GM06990 (cell line): Measurements from ENCODE around the gene IGLL5.
"Not testable (repeated sequence)": the region's sequence is repeated elsewhere in the genome, so short reads cannot be mapped to it uniquely, and the experiment has no call there.

Source experiments
- DNase-seq: peaks from one replicate; pipeline ENCODE4 v3.0.0-alpha.2; 2011; ENCODE audit not compliant: insufficient read length; ENCODE audit errors: extremely low read depth
- H3K27me3 ChIP-seq: replicated peaks from 2 replicates; pipeline ENCODE4 v1.6.0; 2011; ENCODE audit warnings: low read length; ENCODE audit not compliant: control insufficient read depth, insufficient read depth
- H3K36me3 ChIP-seq: 2 replicates; pipeline ENCODE4 v1.5.1; 2011; ENCODE audit warnings: low read length; ENCODE audit not compliant: control insufficient read depth, insufficient read depth
- H3K4me3 ChIP-seq: replicated peaks from 2 replicates; pipeline ENCODE4 v1.5.1; 2011; ENCODE audit warnings: low read depth, mild to moderate bottlenecking, control low read depth, low read length
- CTCF ChIP-seq: IDR thresholded peaks from 2 replicates; pipeline ENCODE4 v1.5.1; 2011; ENCODE audit warnings: low read length, control low read depth, mild to moderate bottlenecking, inconsistent platforms; ENCODE audit not compliant: insufficient read depth, poor library complexity, severe bottlenecking

The IGLL5 gene

GRCh38 chr22:22895776-22896445 is 8.3 kb downstream of the IGLL5 start:
- DNase-seq = no peak
- Histone ChIP-seq H3K4me3 (no peak overlapping the region), H3K27me3 (no peaks in the 10 kb centered on the region), H3K36me3 (no peaks in the 10 kb centered on the region)
- no peak for TF ChIP-seq CTCF

- no peaks in the 10 kb centered on the region for H3K27me3 ChIP-seq
- TF ChIP-seq CTCF = no peak
These were observed 9.0 kb downstream of the IGLL5 start for GRCh38 chr22:22896601-22897000.

GRCh38 chr22:22897091-22897490 is 9.5 kb downstream of the IGLL5 start:
- Histone ChIP-seq H3K27me3 (no peaks in the 10 kb centered on the region), H3K36me3 (no peaks in the 10 kb centered on the region), H3K4me3 (no peak overlapping the region)
- DNase-seq = no peak
- TF ChIP-seq CTCF = no peak

More at GRCh38 chr22:22896601-22897000, 9.0 kb downstream of the IGLL5 start:
- Histone ChIP-seq H3K4me3 (no peak overlapping the region), H3K36me3 (no peaks in the 10 kb centered on the region)
- no peak for DNase-seq

GRCh38 chr22:22897947-22898346 is 10.3 kb downstream of the IGLL5 start:
- Histone ChIP-seq H3K4me3 (no peak overlapping the region), H3K36me3 (no peaks in the 10 kb centered on the region; the same call in 1 of the 2 replicates), H3K27me3 (no peaks in the 10 kb centered on the region)
- no peak for DNase-seq
- TF ChIP-seq CTCF = no peak

GRCh38 chr22:22898411-22898950 is 10.9 kb downstream of the IGLL5 start:
- H3K27me3 ChIP-seq, H3K4me3 ChIP-seq, H3K36me3 ChIP-seq, DNase-seq: not testable (repeated sequence)

GRCh38 chr22:22899342-22900080 is 11.9 kb downstream of the IGLL5 start:
- H3K36me3 ChIP-seq, DNase-seq, H3K27me3 ChIP-seq, H3K4me3 ChIP-seq: not testable (repeated sequence)

GRCh38 chr22:22900527-22901205 is 13.1 kb downstream of the IGLL5 start:
- not testable (repeated sequence) for DNase-seq, H3K36me3 ChIP-seq, H3K27me3 ChIP-seq
- peak overlapping the region; percentile 40 for H3K4me3 ChIP-seq
